HUDEP-2 (cell line): ENCODE data around the gene GINS3.

ENCODE experiments used
- DNase-seq, 76 experiments: peaks; one replicate each; lab custom pipeline; 2025; ENCODE audit not compliant: unreplicated experiment in 76 of 76; lab: John Stamatoyannopoulos, UW

Gene GINS3

DNA sequence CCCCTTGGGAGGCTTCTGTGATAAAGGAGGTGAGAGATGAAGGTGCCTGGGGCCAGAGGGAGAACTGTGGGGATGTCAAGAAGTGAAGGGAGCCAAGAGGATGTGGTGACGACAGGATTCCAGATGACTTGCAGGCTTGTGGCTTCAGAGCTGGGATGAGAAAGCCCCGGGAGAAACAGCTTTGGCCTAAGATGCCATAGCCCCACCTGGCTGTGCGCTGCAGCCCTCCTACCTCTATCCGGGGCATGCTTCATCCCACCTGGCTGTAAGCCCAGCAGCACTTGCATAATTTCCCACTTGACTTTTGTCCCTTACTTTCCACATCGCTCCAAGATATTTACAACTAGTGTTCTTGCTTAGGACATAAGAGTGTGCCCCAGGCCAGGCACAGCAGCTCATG is 29.3 kb downstream of the GINS3 start:
- DNase-seq = no peak

- DNase-seq = no peak
Observed at GRCh38 chr16:58422809-58423208, 30.5 kb downstream of the GINS3 start.

DNA sequence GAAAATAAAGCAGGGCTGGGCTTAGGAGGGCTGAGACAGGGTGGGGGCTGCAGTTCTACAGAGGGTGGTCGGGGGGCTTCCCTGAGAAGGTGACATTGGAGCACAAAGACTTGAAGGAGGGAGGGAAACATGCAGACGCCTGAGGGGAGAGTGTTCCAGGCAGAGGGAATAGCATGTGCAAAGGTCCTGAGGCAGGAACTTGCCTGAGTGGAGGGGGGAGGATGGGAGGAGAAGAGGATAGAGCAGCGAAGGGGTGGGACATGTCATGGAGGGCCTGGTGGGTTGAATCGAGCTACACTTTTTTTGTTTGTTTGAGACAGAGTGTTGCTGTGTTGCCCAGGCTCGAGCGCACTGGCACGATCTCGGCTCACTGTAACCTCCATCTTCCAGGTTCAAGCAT is 33.0 kb downstream of the GINS3 start:
- no peak for DNase-seq

DNA sequence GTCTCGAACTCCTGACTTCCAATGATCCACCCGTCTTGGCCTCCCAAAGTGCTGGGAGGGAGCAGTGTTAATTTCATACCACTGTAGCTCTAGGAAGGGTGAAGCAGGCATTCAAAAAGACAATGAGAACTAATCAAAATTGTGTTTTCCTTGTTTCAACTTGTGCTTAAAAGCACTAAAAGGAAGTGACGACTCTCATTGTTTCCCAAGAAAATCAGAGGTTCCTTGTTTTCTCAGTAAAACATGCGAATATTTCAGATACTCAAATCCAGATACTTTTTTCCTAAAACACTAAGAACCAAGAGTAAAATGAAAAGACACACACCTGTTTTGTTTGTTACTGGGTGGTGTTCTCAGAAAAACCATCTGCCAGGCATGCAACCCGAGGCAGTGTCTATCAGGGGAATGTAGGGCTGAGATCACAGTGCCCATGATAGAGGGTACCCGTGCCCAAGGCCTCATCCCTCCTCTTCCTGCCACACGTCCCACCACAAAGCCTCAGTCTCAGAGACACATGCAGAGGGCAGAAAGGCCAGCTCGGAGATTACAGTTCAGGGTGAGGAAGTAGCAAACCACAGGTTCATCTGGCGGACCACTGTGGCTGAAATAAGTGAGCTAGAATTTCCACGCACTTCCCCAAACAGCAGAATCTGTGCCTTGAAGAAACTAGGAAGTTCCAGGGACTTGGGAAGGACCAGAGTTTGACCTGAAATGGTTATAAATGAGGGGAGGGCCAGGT is 33.7 kb downstream of the GINS3 start:
- DNase-seq = peak in 8 of 76 experiments; percentile 11 to 33 (median 16)

- DNase-seq = peak in 48 of 76 experiments; percentile 8 to 75 (median 40)
Observed at GRCh38 chr16:58426966-58427365, 34.7 kb downstream of the GINS3 start.

- DNase-seq = no peak
Observed at GRCh38 chr16:58428621-58429542, 36.6 kb downstream of the GINS3 start.

DNA sequence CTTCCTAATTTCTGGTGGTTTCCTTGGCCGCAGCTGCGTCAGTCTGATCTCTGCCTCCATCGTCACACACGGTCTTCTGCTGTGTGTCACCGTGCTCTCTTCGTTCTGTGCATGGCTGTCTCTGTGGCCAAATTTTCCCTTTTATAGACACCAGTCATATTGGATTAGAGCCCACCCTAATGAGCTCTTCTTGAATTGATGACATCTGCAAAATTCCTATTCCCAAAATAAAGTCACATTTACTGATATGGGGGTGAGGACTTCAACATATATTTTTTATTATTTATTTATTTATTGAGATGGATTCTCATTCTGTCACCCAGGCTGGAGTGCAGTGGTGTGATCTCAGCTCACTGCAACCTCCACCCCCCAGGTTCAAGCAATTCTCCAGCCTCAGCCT is 38.4 kb downstream of the GINS3 start:
- DNase-seq = no peak

DNA sequence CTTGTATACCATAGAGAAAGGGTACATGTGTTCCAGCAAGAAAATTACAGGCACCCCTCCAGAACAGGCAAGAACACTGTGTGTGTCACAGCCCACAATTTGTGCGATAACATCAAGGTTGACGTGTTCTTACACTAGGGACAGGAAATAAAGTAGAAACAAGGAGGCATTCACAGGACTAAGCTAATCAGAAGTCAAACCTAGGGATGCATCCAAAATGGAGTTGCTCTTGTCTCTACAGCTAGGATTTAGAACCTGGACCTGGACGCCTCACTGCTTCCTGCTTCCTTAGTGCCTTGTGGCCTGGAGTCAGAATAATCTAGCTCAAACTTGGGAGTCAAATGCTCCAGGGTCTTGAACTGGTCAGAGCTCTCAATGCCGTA is 41.3 kb downstream of the GINS3 start:
- peak in 48 of 76 experiments; percentile 13 to 81 (median 48) for DNase-seq

DNA sequence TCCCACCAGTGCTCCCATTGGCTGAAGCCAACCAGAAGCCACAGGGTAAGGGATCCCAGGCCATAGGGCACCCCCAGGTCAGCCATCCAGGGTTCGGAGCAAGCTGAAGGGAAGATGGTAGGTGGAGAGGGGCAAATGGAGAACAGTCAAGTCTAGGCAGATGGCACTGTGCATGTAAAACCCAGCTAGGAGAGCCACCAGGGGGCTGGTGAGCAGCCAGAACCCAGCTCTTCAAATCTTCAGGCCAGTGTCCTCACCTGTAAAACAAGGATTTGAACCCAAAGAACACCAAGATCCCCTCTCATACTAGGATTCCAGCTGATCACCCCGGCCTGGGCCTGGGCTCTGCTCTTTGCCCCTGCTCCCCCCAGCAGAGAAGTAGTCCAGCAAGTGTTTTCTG is 43.5 kb downstream of the GINS3 start:
- peak in 6 of 76 experiments; percentile 8 to 22 (median 12) for DNase-seq

DNA sequence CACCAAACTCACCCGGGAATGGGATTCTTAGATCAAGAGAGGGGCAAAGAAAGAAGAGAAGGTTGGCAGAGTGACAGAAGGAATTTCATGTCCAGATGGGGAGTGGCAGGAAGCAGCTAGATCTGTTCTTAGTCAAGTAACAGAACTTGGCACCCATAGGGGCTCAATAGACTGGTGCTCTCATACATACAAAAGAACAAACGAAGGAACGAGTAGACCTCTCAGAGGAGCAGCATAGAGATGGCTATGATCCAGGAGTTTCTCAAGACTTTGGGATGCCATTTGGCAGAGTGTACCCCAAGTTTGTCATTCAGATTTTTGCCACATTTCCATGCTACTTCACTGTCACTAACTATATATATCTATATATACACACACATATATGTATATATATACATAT is 47.9 kb downstream of the GINS3 start:
- DNase-seq = no peak

- DNase-seq = no peak
Observed at GRCh38 chr16:58442547-58442946, 50.3 kb downstream of the GINS3 start.

DNA sequence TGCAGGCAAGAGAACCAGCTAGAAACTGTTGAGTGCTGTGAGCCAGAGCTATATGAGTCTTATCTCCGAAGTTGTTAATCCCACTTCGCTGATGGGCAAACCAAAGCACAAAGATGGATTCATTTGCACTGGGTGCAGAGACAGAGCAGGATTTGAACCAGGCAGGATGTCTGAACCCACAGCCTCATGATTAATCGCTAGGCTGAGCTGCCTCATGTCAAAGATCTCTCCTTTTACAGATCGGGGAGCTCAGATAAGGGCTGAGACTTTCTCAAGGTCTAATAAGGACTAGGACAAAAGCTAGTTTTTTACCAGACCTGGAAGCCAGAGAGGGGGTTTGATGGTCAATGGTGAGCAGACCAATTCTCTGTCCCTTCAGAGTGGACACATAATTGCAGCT is 51.5 kb downstream of the GINS3 start:
- DNase-seq = no peak

DNA sequence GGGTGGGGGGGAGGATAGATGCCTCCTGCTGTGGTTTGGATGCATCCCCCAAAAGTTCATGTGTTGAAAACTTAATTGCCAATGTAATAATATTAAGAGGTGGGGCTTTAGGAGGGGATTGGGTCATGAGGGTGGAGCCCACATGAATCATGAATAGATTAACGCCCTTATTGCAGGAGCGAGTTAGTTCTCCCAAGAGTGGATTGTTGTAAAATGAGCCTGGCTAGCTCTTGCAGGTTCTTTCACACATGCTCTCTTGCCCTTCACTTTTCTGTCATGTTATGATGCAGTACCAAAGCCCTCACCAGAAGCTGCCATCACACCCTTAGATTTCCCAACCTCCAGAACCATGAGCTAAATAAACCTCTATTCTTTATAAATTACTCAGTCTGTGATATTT is 52.0 kb downstream of the GINS3 start:
- DNase-seq = no peak

GRCh38 chr16:58448890-58449289 is 56.6 kb downstream of the GINS3 start:
- no peak for DNase-seq

DNA sequence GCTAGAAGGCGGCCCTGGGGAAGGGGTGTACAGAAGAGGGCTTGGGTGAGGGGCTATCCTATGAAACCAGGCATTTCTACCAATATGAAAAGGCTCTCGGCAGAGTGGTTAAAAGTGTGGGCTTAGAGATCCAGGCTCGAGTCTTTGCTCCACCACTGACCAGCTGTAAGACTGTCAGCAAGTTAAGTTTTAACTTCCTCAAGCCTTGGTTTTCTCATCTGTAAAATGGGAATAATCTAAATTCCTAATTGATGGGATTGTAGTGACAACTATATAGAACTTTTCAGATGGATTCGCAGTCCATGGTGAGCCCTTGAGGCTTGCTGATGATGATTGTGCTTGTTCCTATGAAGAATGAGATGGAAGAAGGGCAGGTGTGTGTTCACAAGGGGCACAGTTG is 57.0 kb downstream of the GINS3 start:
- DNase-seq = no peak

- DNase-seq = peak in 4 of 76 experiments; percentile 8 to 12 (median 10)
Observed at GRCh38 chr16:58449768-58450167, 57.5 kb downstream of the GINS3 start.

- no peak for DNase-seq
Observed at GRCh38 chr16:58450590-58450989, 58.3 kb downstream of the GINS3 start.

- no peak for DNase-seq
Observed at GRCh38 chr16:58451265-58451689, 59.0 kb downstream of the GINS3 start.

GRCh38 chr16:58451945-58452401 is 59.7 kb downstream of the GINS3 start:
- peak in 16 of 76 experiments; percentile 7 to 33 (median 20) for DNase-seq

DNA sequence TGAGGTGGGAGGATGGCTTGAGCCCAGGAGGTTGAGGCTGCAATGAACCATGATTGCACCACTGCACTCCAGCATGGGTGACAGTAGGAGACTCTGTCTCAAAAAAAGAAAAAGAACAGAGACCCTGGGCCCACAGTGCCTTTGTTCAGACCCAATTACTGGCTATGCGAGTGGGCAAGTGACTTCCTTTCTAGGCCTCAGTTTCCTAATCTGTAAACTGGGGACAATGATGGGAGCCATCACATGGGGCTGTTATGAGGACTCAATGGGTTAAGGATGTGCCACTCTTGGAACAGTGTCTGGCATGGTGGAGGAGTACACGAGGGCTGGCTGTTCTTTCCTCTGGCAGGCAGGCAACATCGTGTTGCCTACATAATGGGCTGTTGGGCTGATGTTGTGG is 60.4 kb downstream of the GINS3 start:
- no peak for DNase-seq

GRCh38 chr16:58454178-58454577 is 61.9 kb downstream of the GINS3 start:
- no peak for DNase-seq

GRCh38 chr16:58454856-58455255 is 62.6 kb downstream of the GINS3 start:
- DNase-seq = no peak
